CD4-positive, alpha-beta T cell treated with Interleukin-15 for 4 hours (primary cell): ENCODE measurements around the gene GALNS.
"Not testable (repeated sequence)": the region's sequence is repeated elsewhere in the genome, so short reads cannot be mapped to it uniquely, and the experiment has no call there.

Experiments
- DNase-seq: peaks from one replicate; pipeline ENCODE4 v3.0.0-alpha.2; 2020; ENCODE audit warnings: low spot score

The GALNS gene

GRCh38 chr16:88856828-88857727 is at the start of gene GALNS, which contains the start of gene TRAPPC2L:
GALNS (minus strand) TSS chr16:88856947; CDS start chr16:88856877, 70 bp downstream.
TRAPPC2L (plus strand) TSS chr16:88857127; CDS start chr16:88857151, 24 bp downstream.
- peak; percentile 98 for DNase-seq

DNA sequence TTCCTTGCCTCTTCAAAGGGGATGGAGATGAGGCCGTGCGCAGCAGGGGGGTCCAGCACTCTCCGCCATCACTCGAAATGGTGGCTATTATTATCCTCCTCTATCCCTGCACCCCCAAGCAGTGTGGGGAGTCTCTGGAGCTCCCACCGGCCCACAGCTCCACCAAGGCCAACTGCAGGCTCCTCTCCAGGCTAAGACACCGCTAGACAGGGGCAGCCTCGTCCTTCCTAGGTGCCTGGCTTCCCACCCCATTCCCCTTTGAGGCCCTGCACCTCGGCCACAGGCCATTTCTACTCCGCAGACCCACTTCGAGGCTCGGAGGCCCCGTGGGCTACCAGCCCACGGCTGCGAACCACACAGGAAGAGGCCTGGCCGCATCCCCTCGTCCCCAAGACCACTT is 49.3 kb upstream of the GALNS start:
- DNase-seq, result no peak

DNA sequence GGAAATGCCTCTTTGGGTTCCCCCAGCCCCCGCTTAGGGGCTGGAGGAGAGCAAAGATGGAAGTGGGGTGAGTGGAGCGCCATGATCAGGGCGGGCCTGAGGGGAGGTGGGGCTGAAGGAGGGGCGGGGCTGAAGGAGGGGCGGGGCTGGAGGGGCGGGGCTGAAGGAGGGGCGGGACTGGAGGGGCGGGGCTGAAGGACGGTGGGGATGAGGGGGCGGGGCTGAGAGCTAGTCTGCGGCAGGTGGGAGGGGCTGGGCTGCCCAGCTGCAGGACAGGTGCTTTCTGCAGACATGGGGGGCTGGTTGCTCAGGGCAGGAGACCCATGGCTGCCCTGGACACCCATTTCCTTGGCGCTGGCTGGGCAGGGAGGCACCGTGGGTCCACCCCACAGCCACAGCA is 48.8 kb upstream of the GALNS start:
- no peak for DNase-seq

DNA sequence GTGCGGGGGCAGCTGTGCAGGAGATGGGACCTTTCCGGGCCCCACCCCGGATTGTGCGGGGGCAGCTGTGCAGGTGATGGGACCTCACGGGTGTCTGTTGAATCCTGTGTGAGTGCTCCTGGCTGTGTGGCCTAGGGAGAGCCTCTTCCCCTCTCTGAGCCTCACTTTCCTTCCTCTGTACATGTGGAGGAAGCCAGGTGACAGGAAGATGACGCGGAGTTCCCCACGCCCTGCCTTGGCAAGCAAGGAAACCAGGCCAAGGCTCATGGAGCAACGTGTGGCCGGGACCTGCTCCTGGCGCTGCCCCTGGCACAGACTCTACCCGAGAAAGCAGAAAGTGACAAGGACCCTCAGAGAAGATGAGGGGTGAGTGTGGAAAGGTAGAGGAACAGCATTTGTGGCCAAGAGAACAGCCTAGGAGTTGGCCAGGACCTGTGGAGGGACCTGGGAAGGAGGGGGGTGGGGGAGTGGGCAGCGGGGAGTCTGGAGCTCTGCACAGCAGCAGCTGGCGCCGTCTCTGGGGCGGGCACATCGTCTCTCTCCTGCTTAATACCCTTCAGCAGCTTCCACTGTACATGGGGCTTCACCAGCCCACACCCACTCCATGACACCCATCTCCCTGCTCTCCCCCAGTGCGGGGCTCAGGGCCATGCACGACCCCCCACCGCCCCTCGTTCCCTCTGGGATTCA is 48.1 kb upstream of the GALNS start:
- DNase-seq, result no peak

DNA sequence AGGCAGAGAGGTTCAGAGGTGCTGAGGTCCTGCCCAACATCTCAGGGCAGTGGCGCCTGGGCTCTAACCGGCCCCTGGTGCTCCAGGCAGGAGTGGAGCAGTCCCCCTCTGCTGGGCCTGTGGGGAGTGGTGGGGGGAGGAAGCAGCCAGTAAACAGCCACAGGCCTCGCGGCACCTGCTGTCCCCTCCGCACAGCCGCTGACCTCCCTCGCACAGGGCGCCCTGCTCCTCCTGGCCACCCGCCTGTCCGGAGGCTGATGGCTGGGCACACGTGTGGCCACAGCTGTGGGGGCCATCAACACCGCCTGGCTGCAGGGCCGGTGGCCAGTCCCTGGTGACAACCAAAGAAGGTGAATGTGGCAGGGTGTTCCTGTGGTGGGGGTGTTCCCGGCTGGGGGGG is 46.5 kb upstream of the GALNS start:
- DNase-seq, result no peak

- DNase-seq, result no peak
These were observed 46.0 kb upstream of the GALNS start for GRCh38 chr16:88902744-88903143.

DNA sequence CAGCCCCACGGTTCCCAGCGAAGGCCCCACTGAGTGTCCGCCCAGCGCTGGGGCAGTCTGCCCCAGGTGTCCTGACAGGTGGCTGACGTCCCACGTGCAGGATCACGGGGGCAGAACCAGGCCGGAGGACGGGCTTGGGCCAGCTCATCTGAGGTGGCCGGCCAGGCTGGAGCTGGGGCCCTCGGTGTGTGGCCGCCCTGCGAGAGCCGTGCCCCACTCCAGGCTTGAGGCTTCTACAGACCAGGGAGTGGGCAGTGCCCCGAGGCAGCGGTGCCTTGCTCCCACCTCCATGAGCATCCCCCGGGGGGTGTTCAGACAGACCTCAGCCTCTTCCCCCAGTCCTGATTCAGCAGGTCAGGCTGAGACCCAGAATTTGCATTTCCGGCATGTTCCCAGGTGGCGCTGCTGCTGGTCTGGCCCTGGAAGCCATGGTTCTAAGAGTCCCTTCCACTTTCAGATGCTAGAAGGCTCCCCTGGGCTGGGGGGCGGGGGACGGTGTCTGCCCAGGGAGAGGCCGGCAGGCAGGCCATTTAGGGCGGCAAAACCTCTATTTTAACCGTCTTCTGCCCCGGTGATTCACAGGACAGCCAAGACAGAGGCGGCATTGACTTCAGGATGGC is 45.1 kb upstream of the GALNS start:
- no peak for DNase-seq

- DNase-seq, result no peak
These were observed 43.9 kb upstream of the GALNS start for GRCh38 chr16:88900662-88901052.

DNA sequence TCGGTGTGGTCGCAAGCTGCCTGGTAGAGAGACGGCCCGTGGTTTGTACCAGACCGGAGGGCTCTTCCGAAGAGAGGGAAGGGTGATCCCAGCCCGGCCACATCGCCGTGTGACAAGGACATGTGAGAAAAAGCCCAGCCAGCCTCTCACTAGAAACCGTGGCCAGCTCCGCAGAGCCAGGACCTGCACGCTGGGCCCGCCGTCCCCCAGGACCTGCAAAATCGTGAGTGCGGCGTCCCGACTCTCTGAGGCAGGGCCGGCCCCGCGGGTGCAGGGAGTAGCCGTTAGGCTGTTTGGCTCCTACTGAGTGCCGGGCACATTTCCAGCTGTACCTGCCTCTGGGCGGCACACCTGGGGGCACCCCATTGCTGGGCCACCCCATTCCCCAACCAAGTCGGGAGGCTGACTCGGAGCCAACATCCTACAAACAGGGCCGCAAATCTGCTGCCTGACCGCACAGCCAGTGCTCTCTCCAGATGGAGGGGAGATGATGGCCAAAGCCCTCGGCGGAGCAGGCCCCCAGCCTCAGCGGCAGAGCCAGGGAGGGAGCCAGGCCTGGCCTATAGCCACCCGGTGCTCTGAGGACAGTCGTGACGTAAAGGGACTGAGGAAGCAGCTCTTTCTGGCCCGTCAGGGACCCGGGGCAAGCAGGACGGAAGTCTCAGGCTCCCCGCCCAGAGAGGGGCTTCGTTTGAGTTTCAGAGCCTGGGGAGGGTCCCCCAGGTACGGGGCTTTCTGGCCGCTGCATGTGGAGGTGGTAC is 43.3 kb upstream of the GALNS start:
- DNase-seq, result no peak

- no peak for DNase-seq
These were observed 41.1 kb upstream of the GALNS start for GRCh38 chr16:88897696-88898425.

GRCh38 chr16:88896238-88897070 is 39.7 kb upstream of the GALNS start:
- DNase-seq, result no peak

- no peak for DNase-seq
These were observed 38.6 kb upstream of the GALNS start for GRCh38 chr16:88895335-88895734.

DNA sequence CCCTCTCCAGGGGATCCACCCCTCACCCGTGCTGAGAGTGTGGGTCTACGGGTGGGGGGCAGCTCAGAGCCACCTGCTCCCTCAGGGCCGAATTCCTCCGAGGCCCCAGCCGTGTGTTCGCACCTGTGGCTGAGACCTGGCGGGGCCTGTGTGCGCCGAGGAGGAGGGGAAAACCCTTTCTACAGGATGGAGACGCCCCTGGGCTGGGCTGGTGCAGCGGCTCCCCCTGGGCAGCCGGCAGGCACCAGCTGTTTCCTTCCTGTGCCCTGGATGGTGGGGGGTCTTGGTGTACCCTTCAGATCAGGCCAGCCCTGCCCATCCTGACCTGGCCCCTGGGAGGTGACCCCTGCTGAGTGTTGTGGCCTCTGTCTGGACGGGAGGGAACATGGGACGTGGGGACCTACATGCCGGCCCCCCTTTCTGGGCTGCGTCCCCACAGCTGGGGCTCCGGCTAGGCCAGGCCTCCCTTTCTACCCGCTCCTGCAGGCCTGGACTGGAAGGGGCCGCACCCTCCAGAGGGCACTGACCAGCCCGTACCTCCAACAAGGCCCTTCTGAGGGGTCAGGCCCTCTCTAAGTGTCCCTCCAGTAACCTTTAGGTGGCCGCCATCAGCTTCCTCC is 38.0 kb upstream of the GALNS start:
- no peak for DNase-seq

GRCh38 chr16:88894266-88894665 is 37.5 kb upstream of the GALNS start:
- DNase-seq, result not testable (repeated sequence)

DNA sequence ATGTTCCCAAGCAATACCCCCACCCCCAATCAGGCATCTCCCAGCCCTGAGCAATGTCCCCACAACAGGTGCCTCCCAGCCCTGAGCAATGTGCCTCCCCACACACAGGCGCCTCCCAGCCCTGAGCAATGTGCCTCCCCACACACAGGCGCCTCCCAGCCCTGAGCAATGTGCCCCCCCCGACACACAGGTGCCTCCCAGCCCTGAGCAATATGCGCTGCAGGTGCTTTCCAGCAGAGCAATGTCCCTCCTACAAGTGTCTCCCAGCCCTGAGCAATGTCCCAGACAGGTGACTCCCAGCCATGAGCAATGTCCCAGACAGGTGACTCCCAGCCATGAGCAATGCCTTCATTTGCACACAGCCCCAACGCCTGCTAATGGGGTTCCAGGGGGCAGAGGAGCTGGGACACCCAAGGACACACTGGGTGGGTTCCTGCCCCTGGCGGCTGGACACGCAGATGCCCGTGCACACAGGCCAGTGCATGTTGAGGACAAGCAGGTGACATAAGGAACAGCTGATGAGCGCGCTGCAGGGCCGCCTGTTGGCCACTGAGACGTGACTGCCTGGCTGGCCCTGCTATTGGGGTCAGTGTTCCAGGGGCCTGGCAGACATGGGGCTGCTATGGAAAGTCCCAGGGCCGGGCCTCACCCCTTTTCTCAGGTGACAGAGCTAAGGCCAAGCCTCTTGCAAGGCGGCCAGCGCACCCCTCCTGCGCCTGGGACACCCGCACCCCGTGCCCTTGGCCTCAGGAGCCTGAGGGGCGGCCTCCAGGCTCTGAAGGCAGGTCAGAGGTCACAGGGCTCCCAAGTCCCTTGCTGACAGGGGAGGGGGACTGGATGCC is 36.6 kb upstream of the GALNS start:
- no peak for DNase-seq

GRCh38 chr16:88892065-88892464 is 35.3 kb upstream of the GALNS start:
- no peak for DNase-seq

- no peak for DNase-seq
These were observed 34.3 kb upstream of the GALNS start for GRCh38 chr16:88891083-88891482.

DNA sequence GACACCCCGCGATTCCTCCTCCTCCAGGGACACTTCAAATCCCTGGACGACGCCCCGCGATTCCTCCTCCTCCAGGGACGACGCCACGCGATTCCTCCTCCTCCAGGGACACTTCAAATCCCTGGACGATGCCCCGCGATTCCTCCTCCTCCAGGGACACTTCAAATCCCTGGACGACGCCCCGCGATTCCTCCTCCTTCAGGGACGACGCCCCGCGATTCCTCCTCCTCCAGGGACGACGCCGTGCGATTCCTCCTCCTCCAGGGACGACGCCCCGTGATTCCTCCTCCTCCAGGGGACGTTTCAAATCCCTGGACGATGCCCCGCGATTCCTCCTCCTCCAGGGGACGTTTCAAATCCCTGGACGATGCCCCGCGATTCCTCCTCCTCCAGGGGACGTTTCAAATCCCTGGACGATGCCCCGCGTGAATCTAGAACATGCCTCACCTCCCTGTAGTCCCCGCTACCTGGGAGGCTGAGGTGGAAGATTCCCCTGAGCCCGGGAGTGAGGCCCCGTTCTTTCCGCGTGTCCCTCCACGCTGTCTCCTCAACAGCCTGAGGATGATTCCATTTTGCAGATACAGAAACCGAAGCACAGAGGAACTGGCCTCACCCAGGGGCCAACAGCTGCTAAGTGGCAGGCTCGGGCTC is 33.1 kb upstream of the GALNS start:
- DNase-seq, result not testable (repeated sequence)
